ENCODE data around the gene NETO2.

Gene NETO2

GRCh38 chr16:47053895-47054294 lies 89.8 kb downstream of the NETO2 start:
- DNase-seq (ENCODE audit: low read depth, low spot score), result no peak
- H3K4me3 ChIP-seq (ENCODE audit: low read length), result no peak overlapping the region

- DNase-seq (ENCODE audit: low read depth, low spot score), result no peak
- no peak overlapping the region for H3K4me3 ChIP-seq (ENCODE audit: low read length)
Measured at GRCh38 chr16:47052666-47053640, 90.8 kb downstream of the NETO2 start.

GRCh38 chr16:47051031-47051430 lies 92.7 kb downstream of the NETO2 start:
- no peak for DNase-seq (ENCODE audit: low read depth, low spot score)

GRCh38 chr16:47049901-47050583 lies 93.7 kb downstream of the NETO2 start:
- DNase-seq (ENCODE audit: low read depth, low spot score), result no peak
- H3K4me3 ChIP-seq (ENCODE audit: low read length), result no peak overlapping the region

More at GRCh38 chr16:47051031-47051430, 92.7 kb downstream of the NETO2 start:
- H3K4me3 ChIP-seq (ENCODE audit: low read length), result no peak overlapping the region

GRCh38 chr16:47047524-47048203 lies 96.1 kb downstream of the NETO2 start:
- H3K4me3 ChIP-seq (ENCODE audit: low read length), result no peak overlapping the region
- no peak for DNase-seq (ENCODE audit: low read depth, low spot score)

GRCh38 chr16:47046726-47047523 lies 96.8 kb downstream of the NETO2 start:
- H3K4me3 ChIP-seq (ENCODE audit: low read length), result no peak overlapping the region
- no peak for DNase-seq (ENCODE audit: low read depth, low spot score)

GRCh38 chr16:47045459-47045858 lies 98.3 kb downstream of the NETO2 start:
- no peak overlapping the region for H3K4me3 ChIP-seq (ENCODE audit: low read length)
- DNase-seq (ENCODE audit: low read depth, low spot score), result peak; percentile 38

- no peak overlapping the region for H3K4me3 ChIP-seq (ENCODE audit: low read length)
- DNase-seq (ENCODE audit: low read depth, low spot score), result no peak
Measured at GRCh38 chr16:47045023-47045422, 98.7 kb downstream of the NETO2 start.

- DNase-seq (ENCODE audit: low read depth, low spot score), result no peak
Measured at GRCh38 chr16:47043970-47044684, 99.6 kb downstream of the NETO2 start.

GRCh38 chr16:47043200-47043599 lies 100.5 kb downstream of the NETO2 start:
- DNase-seq (ENCODE audit: low read depth, low spot score), result no peak
- no peak overlapping the region for H3K4me3 ChIP-seq (ENCODE audit: low read length)

More at GRCh38 chr16:47043970-47044684, 99.6 kb downstream of the NETO2 start:
- no peak overlapping the region for H3K4me3 ChIP-seq (ENCODE audit: low read length)

- DNase-seq (ENCODE audit: low read depth, low spot score), result peak; percentile 63
- H3K4me3 ChIP-seq (ENCODE audit: low read length), result peak overlapping the region; percentile 59
Measured at GRCh38 chr16:47037746-47038458, 105.8 kb downstream of the NETO2 start.

GRCh38 chr16:47037396-47037745 lies 106.4 kb downstream of the NETO2 start:
- H3K4me3 ChIP-seq (ENCODE audit: low read length), result peak overlapping the region; percentile 59
- DNase-seq (ENCODE audit: low read depth, low spot score), result peak; percentile 42

GRCh38 chr16:47036201-47036600 lies 107.5 kb downstream of the NETO2 start:
- H3K4me3 ChIP-seq (ENCODE audit: low read length), result no peak overlapping the region
- no peak for DNase-seq (ENCODE audit: low read depth, low spot score)

GRCh38 chr16:47035436-47035835 lies 108.3 kb downstream of the NETO2 start:
- no peak for DNase-seq (ENCODE audit: low read depth, low spot score)
- H3K4me3 ChIP-seq (ENCODE audit: low read length), result no peak overlapping the region

- no peak overlapping the region for H3K4me3 ChIP-seq (ENCODE audit: low read length)
- DNase-seq (ENCODE audit: low read depth, low spot score), result no peak
Measured at GRCh38 chr16:47034455-47034854, 109.3 kb downstream of the NETO2 start.

- no peak overlapping the region for H3K4me3 ChIP-seq (ENCODE audit: low read length)
- no peak for DNase-seq (ENCODE audit: low read depth, low spot score)
Measured at GRCh38 chr16:47033176-47033575, 110.6 kb downstream of the NETO2 start.

- no peak for DNase-seq (ENCODE audit: low read depth, low spot score)
- no peak overlapping the region for H3K4me3 ChIP-seq (ENCODE audit: low read length)
Measured at GRCh38 chr16:47029724-47030123, 114.0 kb downstream of the NETO2 start.
